ENCODE data around the gene MMEL1. TPM values are rescaled to one million over a fixed set of nuclear protein-coding genes. Genes with fewer than 3 reads are reported as not detected.

The MMEL1 gene
- total and polyA plus RNA-seq, 2 experiments from 2014 or later = 0.57 to 0.90 TPM

GRCh38 chr1:2543543-2544092, 89.2 kb downstream of the MMEL1 start:
- no peak overlapping the region for H3K4me3 Mint-ChIP-seq
- no peaks in the 10 kb centered on the region for H4K20me1 ChIP-seq (replicated peaks; ENCODE audit: insufficient read depth)
- peaks cover 5% of the 10 kb centered on the region; the same call in 1 of the 3 replicates for H3K4me1 Mint-ChIP-seq
- H3K4me2 ChIP-seq = peak overlapping the region; percentile 65; the same call in 1 of the 2 replicates
- H3K79me2 ChIP-seq (replicated peaks; ENCODE audit: insufficient read depth) = no peaks in the 10 kb centered on the region
- DNase-seq (ENCODE audit: low spot score) = peak; percentile 52
- H3F3A ChIP-seq (replicated peaks; ENCODE audit: low read depth) = peaks cover 7% of the 10 kb centered on the region; the same call in 1 of the 2 replicates
- H3K27ac Mint-ChIP-seq = no peak overlapping the region
- no peak overlapping the region for H3K27ac ChIP-seq (ENCODE audit: low read depth)
- H3K9me3 Mint-ChIP-seq = no peaks in the 10 kb centered on the region
- H3K4me1 ChIP-seq (ENCODE audit: insufficient read depth) = peaks cover 16% of the 10 kb centered on the region; the same call in 1 of the 2 replicates
- H3K27me3 ChIP-seq (ENCODE audit: insufficient read depth) = peaks cover 12% of the 10 kb centered on the region; the same call in 1 of the 2 replicates
- H3K9me2 ChIP-seq (ENCODE audit: insufficient read depth) = no peaks in the 10 kb centered on the region
- H3K27me3 Mint-ChIP-seq (ENCODE audit: insufficient read depth, low read depth, poor library complexity) = peaks cover 23% of the 10 kb centered on the region
- peak overlapping the region; percentile 34; the same call in 1 of the 2 replicates for H3K4me3 ChIP-seq
- peak; percentile 0; the same call in 2 of the 3 replicates for ATAC-seq
- no peaks in the 10 kb centered on the region for H3K36me3 Mint-ChIP-seq (ENCODE audit: low read depth)
- H2AFZ ChIP-seq = peak overlapping the region; percentile 78
- H3K36me3 ChIP-seq (ENCODE audit: insufficient read depth) = no peaks in the 10 kb centered on the region
- TF ChIP-seq ZNF114 (CRISPR knock-in tag; IDR thresholded peaks at IDR 0.05) (no peak), CTCF (conservative IDR thresholded peaks at IDR 0.05; ENCODE audit: low read depth in 2 of 2) (no peak), JUNB (IDR thresholded peaks at IDR 0.05; ENCODE audit: unreplicated experiment) (no peak), ZNF462 (CRISPR knock-in tag; IDR thresholded peaks at IDR 0.05) (no peak), ZNF331 (CRISPR knock-in tag; IDR thresholded peaks at IDR 0.05; ENCODE audit: low read depth) (no peak), NANOG (IDR thresholded peaks at IDR 0.05; ENCODE audit: borderline replicate concordance) (no peak), CREB1 (CRISPR knock-in tag; IDR thresholded peaks at IDR 0.05; ENCODE audit: low read depth) (no peak), POLR2AphosphoS5 (IDR thresholded peaks at IDR 0.05; ENCODE audit: low read depth) (no peak), REST (IDR thresholded peaks at IDR 0.05; ENCODE audit: unreplicated experiment) (no peak), EZH2phosphoT487 (IDR thresholded peaks at IDR 0.05; ENCODE audit: unreplicated experiment) (no peak), ETS1 (IDR thresholded peaks at IDR 0.05) (no peak), EZH2 (IDR thresholded peaks at IDR 0.05; ENCODE audit: low read depth, unreplicated experiment) (no peak), STAT1 (IDR thresholded peaks at IDR 0.05; ENCODE audit: unreplicated experiment) (no peak)

Measured in GM23338 (cell line).